HEK293T (cell line): ENCODE measurements around the gene LRMDA.

Source experiments
- BHLHE40 ChIP-seq: fragments of 450-650 bp; IDR thresholded peaks from 2 replicates; pipeline ENCODE4 v1.6.1; 2016; ENCODE audit warnings: mild to moderate bottlenecking, moderate library complexity, borderline replicate concordance
- CTBP1 ChIP-seq: fragments of 450-650 bp; IDR thresholded peaks from 2 replicates; pipeline ENCODE4 v1.6.1; 2016; ENCODE audit warnings: borderline replicate concordance
- ELF4 ChIP-seq: fragments of 450-650 bp; IDR thresholded peaks from 2 replicates; pipeline ENCODE4 v1.6.1; 2017; ENCODE audit warnings: antibody characterized with exemption
- HDGF ChIP-seq: fragments of 450-650 bp; IDR thresholded peaks from 2 replicates; pipeline ENCODE4 v1.6.1; 2017; ENCODE audit warnings: antibody characterized with exemption, borderline replicate concordance
- NFRKB ChIP-seq: fragments of 450-650 bp; IDR thresholded peaks from 2 replicates; pipeline ENCODE4 v1.6.1; 2016; ENCODE audit warnings: mild to moderate bottlenecking, moderate library complexity
- TARDBP ChIP-seq: fragments of 450-650 bp; IDR thresholded peaks from 2 replicates; pipeline ENCODE4 v1.6.1; 2016

DNA sequence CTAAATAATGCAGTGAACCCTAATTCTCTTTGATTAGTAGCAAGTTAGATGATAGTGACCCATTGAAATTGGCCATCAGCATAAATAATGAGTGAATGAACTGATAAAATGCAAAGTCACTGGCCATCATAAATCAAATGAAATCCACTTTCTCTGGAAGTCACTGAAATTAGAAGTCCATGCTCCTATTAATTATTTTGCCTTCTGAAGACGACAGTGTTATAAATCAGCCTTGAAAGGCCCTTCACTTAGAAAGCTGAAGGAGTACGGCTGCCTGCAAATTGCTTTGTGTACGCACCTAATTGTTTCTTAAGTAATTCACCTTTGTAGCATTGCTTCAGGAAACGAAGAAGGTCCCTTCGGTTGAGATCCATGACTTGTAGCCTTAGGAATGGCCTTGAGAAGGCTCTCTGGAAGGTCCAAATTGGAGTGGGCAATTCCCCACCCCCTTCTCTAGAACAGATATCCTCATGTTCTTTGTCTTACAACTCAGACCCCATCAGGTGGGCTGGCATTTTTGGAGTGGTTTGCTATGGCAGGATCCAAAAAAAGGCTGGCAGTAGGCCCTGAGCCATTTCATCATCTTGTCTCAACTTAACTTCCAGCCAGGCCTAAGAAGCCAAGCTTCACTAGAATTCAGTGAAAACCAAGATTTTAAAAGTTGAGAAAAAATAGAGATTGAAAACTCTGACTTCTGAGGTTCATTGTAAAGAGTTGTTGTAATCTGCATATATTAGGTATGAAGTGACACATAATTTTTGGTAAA lies 420.3 kb downstream of the LRMDA start:
- TF ChIP-seq BHLHE40 (no peak), TARDBP (no peak), ELF4 (no peak), CTBP1 (no peak), NFRKB (no peak), HDGF (no peak)
